HL-60 (cell line): ENCODE data around the gene BSCL2.

ENCODE experiments used
- DNase-seq, 2 experiments: peaks; one replicate each; pipeline ENCODE4 v3.0.0-alpha.2; 2010 to 2020; ENCODE audit warnings: low read depth in 1 of 2, low spot score in 1 of 2
- H3K27ac ChIP-seq: fragments of 250-450 bp; sonication (Bioruptor Pico); replicated peaks from 2 replicates; pipeline ENCODE4 v1.5.1; 2020; ENCODE audit warnings: mild to moderate bottlenecking, moderate library complexity
- H3K27me3 ChIP-seq: fragments of 250-450 bp; sonication (Bioruptor Pico); 2 replicates; pipeline ENCODE4 v1.5.1; 2021; ENCODE audit warnings: mild to moderate bottlenecking, moderate library complexity; ENCODE audit not compliant: insufficient read depth, poor library complexity, severe bottlenecking
- H3K4me3 ChIP-seq: replicated peaks from 2 replicates; pipeline ENCODE4 v1.5.1; 2011; ENCODE audit warnings: mild to moderate bottlenecking, control low read depth, low read length; ENCODE audit not compliant: insufficient read depth
- GABPA ChIP-seq: IDR thresholded peaks from 2 replicates; pipeline ENCODE4 v1.6.1; 2012; ENCODE audit warnings: low read depth
- POLR2AphosphoS5 ChIP-seq: IDR thresholded peaks from 2 replicates; pipeline ENCODE4 v1.6.1; 2012; ENCODE audit warnings: low read depth
- REST ChIP-seq: IDR thresholded peaks from 2 replicates; pipeline ENCODE4 v1.6.1; 2012; ENCODE audit warnings: low read depth; ENCODE audit not compliant: insufficient replicate concordance
- SPI1 ChIP-seq: IDR thresholded peaks from 2 replicates; pipeline ENCODE4 v1.6.1; 2012; ENCODE audit warnings: low read depth, mild to moderate bottlenecking, borderline replicate concordance
- TF ChIP-seq, protein P1 (sequence below): IDR thresholded peaks from one replicate; pipeline ENCODE4 v1.5.1; 2011; ENCODE audit warnings: low read length, control low read depth, inconsistent platforms; ENCODE audit not compliant: insufficient read depth

BSCL2 gene

GRCh38 chr11:62716206-62716605 is 9.0 kb upstream of the BSCL2 start:
- DNase-seq, result no peak
- no peak overlapping the region for H3K27ac ChIP-seq
- H3K27me3 ChIP-seq, result no peaks in the 10 kb centered on the region
- no peak overlapping the region for H3K4me3 ChIP-seq
- TF ChIP-seq POLR2AphosphoS5 (no peak), REST (no peak), SPI1 (no peak), GABPA (no peak)
- TF ChIP-seq, protein P1, sequence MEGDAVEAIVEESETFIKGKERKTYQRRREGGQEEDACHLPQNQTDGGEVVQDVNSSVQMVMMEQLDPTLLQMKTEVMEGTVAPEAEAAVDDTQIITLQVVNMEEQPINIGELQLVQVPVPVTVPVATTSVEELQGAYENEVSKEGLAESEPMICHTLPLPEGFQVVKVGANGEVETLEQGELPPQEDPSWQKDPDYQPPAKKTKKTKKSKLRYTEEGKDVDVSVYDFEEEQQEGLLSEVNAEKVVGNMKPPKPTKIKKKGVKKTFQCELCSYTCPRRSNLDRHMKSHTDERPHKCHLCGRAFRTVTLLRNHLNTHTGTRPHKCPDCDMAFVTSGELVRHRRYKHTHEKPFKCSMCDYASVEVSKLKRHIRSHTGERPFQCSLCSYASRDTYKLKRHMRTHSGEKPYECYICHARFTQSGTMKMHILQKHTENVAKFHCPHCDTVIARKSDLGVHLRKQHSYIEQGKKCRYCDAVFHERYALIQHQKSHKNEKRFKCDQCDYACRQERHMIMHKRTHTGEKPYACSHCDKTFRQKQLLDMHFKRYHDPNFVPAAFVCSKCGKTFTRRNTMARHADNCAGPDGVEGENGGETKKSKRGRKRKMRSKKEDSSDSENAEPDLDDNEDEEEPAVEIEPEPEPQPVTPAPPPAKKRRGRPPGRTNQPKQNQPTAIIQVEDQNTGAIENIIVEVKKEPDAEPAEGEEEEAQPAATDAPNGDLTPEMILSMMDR, result no peak

DNA sequence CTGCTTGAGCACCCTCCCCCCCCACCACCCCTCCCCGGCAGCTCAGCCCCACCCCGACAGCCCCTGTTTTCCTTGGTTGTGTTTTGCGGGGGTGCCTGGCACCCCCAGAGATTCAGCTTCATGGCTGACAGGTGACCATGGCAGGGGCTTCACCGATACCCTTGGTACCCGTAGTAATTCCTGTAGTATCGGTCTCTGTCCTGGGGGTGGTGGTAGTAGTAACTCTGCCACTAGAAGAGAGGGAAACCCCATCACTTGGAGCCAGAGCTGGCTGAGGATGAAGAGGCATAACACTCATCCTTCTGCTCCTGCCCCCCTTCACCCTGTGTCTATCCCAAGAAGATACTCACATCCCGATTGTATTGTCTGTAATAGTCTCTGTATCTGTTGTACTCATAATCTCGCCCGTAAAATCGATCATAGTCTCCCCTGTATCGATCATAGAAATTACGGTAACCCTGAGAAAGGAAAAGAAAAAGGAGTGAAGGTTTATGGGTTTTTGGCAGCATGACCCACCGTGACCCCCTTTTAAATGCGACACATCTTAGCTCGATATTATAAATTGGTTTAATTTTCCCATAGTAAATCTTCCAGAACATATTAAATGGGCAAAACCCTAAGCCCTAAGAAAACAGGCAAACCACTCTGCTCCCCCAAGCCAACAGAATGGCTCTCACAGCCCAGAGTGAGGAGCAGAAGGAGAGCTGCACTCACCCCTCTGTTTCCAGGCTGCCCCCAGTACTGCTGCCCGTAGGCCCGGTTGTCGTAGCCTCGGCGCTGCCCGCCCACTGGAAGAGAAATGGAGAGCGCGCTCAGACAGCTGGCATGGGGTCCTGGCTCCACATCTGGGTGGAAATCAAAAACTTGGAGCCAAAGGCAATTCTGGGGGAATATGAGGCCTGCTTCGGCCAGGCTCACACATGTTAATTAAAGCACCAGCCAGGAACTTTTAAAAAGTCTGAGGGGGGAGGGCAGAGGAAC is 8.2 kb upstream of the BSCL2 start:
- Histone ChIP-seq H3K27ac (no peak overlapping the region), H3K27me3 (no peaks in the 10 kb centered on the region), H3K4me3 (no peak overlapping the region)
- TF ChIP-seq GABPA, result no peak
- no peak for TF ChIP-seq REST
- no peak for TF ChIP-seq POLR2AphosphoS5
- TF ChIP-seq SPI1, result no peak
- TF ChIP-seq, protein P1, result no peak
- DNase-seq, result no peak

DNA sequence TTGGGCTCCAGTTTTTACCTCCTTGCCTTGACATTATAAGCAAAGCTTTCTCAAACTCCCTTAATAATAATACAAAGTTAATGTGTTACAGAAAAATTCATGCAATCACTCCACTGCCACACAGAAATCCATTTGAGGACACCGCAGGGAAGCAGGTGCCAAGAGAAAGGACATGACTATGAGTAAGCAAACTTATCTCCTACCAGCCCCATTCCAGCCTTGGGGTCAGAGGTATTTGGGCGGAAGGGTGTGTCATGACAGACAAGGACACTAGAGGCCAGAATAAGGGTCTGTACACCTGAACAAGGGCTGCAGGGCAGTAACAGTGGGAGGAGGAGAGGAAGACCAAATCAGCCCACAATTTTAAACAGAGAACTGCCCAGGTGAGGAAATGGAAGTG is 6.1 kb upstream of the BSCL2 start:
- Histone ChIP-seq H3K27me3 (no peaks in the 10 kb centered on the region), H3K27ac (no peak overlapping the region), H3K4me3 (no peak overlapping the region)
- TF ChIP-seq POLR2AphosphoS5 (no peak), REST (no peak), GABPA (no peak), SPI1 (no peak)
- TF ChIP-seq, protein P1, result no peak
- no peak for DNase-seq
